ENCODE measurements around the gene IL9.

DNA sequence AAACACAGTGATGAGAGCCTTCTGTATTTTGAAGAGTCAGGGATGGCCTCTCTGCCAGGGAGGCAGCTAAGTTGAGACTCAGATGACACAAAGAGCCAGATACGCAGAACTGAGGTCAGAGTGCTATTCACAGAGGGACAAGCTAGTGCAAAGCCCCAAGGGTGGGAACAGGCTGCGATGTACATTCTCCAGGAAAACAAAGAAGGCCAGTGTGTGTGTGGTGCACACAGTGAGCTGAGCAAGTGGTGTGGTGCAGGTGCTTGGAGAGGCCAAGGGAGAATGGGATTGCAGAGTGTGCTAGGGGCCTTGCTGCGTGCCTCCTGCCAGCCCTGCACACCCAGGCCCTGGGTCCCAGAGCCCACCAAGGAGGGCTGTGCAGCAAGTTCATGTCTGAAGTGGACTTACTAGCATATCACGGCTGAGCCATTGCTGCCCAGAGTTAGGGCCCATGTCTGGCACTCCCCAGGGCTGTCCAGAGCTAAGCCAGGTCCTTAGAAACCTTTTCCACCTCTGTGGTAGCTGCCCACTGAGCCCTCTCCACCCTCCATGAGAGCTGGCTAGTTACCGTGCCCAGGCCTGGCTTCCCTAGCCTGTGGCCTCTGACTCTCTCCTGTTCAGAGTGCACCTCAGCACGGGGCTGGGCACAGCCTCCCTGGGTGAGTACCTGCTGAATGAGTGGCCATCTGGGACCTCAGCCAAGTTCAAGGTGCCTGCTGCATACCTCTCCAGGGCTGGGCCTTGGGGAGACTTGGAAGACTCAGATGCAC lies 51.9 kb downstream of the IL9 start:
- TF ChIP-seq, protein P1, sequence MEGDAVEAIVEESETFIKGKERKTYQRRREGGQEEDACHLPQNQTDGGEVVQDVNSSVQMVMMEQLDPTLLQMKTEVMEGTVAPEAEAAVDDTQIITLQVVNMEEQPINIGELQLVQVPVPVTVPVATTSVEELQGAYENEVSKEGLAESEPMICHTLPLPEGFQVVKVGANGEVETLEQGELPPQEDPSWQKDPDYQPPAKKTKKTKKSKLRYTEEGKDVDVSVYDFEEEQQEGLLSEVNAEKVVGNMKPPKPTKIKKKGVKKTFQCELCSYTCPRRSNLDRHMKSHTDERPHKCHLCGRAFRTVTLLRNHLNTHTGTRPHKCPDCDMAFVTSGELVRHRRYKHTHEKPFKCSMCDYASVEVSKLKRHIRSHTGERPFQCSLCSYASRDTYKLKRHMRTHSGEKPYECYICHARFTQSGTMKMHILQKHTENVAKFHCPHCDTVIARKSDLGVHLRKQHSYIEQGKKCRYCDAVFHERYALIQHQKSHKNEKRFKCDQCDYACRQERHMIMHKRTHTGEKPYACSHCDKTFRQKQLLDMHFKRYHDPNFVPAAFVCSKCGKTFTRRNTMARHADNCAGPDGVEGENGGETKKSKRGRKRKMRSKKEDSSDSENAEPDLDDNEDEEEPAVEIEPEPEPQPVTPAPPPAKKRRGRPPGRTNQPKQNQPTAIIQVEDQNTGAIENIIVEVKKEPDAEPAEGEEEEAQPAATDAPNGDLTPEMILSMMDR (conservative IDR thresholded peaks at IDR 0.05; ENCODE audit: low read depth, low read length), result no peak
- TF ChIP-seq FOS (IDR thresholded peaks at IDR 0.05; ENCODE audit: low read depth, low read length) (no peak), POLR2A (IDR thresholded peaks at IDR 0.05; ENCODE audit: low read depth, low read length) (no peak), RAD21 (IDR thresholded peaks at IDR 0.05; ENCODE audit: low read length) (no peak)

Measured in IMR-90 (cell line).